ENCODE results near the gene CLEC3B. TPM values are rescaled to one million over a fixed set of nuclear protein-coding genes. Genes with fewer than 3 reads are reported as not detected.
"Not testable (repeated sequence)": the region's sequence is repeated elsewhere in the genome, so short reads cannot be mapped to it uniquely, and the experiment has no call there.

CLEC3B gene
- polyA plus RNA-seq, 10 donors = 77.5 to 210 (median 102) TPM

DNA sequence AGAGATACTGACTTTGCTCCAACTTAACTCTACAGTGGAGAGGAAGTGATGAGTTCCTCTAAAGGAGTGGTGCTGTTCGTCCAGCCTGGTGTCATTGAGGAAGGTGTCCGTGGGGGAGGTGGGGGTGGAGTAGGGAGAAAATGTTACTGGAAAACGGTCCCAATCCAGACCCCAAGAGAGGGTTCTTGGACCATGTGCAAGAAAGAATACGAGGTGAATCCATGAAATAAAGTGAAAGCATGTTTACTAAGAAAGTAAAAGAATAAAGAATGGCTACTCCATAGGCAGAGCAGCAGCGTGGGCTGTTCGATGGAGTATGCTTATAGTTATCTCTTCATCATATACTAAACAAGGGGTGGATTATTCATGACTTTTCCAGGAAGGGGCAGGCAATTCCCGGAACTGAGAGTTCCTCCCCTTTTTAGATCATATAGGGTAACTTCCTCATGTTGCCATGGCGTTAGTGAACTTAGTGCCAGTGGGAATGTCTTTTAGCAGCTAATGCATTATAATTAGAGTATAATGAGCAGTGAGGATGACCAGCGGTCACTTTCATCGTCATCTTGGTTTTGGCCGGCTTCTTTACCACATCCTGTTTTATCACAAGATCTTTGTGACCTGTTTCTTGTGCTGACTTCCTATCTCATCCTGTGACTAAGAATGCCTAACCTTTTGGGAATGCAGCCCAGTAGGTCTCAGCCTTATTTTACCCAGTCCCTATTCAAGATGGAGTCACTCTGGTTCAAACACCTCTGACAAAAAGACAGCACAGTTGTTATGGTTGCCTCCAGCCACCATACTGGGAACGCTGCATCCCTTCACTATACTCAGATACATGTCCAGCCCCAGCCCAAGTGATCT lies 38.6 kb downstream of the CLEC3B start:
- peak; percentile 22 to 47 (median 34) for DNase-seq

DNA sequence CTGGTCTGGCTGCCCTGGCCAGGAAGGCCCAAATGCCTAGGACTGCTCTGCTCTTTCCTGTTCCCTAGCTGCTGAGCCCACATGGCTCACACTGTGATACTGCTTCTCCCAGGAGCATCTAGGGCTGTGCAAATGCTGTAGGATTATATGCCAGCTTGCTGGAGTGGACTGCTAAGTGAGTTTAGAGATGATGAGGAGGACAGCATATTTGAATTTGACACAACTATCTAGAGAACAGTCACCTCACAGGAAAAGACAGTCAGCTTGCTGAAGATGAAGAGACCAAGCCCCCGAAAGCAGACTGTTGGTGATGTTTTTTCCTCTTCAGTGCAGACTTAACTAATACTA lies 39.2 kb downstream of the CLEC3B start:
- DNase-seq = no peak

DNA sequence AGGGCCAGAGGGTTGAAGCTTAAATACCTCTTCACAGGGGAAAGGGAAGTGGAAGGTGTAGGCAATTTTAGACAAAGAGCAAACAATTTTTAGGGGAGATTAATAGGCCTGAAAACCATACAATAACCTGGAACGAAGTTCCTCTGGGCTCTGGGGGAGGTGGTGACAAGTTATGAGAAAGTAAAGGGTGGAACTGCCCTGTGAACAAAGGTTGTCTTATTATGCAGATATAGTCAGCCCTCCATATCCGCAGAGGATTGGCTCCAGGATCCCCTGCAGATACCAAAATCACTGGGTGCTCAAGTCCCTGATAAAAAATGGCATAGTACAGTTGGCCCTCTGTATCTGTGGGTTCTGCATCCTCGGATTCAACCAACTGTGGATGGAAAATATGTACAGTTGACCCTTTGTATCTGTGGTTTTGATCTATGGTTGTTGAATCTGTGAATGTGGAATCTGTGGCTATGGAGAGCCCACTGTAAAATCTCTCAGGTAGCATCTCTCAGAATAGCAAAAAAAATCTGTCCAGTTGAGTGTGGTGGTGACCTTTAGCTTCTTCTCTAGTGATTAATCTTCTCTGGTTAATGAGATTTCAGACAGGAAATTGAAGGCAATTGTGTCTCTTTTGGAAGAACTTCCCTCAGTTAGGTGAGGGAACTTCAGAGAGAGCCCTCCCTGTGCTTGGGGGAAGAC lies 40.2 kb downstream of the CLEC3B start:
- no peak for DNase-seq

DNA sequence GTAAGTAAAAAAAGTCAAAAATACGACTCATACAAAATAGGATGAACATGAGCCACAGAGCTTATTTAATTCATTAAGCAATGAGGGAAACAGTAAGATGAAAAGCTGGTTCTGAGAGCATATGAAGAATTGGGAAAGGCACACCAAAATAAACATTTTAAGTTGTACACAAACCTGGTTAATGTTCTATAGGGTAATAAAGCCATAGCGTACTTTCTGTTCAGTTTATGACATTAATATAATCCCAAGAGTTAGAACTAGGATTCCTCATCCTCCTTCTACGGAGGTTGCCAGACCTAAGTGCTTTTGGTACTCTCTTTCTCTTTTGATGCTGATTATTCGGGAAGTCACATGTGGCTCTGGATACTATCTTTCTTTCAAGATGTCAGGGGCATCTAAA lies 41.4 kb downstream of the CLEC3B start:
- no peak for DNase-seq

DNA sequence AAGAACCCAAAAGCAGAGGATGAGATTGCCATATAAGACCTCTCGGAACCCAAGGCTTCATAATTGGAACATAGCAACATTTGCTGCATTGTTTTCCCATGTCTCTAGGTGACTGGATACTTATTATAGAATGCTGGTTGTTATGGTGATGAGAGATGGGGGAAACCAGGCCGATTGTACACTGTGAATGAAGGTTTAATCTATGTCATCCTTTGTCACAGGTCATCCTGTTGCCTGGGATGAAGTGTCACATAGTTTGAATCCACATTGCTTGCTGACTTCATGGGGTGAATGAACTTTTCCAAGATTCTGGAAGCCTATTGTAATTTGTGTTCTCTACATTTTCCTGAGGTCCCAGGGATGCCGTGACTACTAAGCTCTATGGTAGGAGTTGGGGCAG lies 41.8 kb downstream of the CLEC3B start:
- DNase-seq = no peak

DNA sequence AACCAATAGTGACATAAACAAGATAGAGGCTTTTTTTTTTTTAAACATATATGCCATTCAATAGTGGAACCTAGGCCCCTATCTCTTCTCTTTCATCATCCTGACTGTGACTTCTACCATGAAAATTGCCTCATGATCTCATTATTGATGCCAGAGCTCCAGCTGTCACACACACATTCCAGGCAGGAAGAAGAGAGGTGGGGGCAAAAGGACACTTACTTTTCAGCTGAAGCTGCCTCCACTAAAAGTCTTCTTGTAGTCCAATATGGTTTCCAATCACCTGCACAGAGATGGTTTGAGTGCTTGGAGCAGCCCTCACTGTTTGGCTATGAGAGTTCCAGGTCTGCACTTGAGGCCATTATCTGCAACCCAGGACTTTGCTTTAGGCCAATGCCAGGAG lies 45.0 kb downstream of the CLEC3B start:
- DNase-seq = no peak

DNA sequence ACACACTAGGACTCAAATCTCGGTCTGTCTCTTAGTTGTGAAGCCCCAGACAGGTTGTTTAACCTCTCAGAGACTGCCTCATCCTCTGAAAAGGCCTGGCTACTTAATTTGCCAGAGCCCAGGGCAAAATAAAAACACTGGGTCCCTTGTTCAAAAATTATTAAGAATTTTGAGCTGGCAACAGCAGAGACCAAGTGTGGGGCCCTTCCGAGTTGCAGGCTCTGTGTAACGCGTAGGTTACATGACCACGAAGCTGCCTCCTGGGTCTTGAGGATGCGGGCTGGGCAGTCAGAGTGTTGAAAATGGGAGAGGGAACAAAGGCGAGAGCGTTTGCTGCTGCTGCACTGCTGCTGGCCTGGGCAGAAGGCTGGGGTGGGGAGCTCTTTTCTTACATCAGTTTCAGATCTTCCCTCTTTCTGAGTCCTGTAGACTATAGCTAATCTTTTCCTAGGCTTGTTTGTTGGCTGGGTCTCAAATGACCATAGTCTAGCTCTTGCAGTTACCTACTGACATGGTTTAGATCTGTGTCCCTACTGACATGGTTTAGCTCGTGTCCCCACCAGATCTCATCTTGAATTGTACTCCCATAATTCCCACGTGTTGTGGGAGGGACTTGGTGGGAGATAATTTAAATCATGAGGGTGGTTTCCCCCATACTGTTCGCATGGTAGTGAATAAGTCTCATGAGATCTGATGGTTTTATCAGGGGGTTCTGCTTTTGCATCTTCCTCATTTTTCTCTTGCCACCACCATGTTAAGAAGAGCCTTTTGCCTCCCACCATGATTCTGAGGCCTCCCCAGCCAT lies 49.9 kb downstream of the CLEC3B start:
- no peak for DNase-seq

DNA sequence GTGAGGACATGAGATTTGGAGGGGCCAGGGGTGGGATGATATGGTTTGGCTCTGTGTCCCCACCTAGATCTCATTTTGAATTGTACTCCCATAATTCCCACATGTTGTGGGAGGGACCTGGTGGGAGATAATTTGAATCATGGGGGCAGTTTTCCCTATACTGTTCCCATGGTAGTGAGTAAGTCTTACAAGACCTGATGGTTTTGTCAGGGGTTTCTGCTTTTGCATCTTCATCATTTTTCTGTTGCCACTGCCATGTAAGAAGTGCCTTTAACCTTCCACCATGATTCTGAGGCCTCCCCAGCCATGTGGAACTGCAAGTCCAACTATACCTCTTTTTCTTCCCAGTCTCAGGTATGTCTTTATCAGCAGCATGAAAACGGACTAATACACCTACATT lies 52.2 kb downstream of the CLEC3B start:
- DNase-seq = not testable (repeated sequence)

DNA sequence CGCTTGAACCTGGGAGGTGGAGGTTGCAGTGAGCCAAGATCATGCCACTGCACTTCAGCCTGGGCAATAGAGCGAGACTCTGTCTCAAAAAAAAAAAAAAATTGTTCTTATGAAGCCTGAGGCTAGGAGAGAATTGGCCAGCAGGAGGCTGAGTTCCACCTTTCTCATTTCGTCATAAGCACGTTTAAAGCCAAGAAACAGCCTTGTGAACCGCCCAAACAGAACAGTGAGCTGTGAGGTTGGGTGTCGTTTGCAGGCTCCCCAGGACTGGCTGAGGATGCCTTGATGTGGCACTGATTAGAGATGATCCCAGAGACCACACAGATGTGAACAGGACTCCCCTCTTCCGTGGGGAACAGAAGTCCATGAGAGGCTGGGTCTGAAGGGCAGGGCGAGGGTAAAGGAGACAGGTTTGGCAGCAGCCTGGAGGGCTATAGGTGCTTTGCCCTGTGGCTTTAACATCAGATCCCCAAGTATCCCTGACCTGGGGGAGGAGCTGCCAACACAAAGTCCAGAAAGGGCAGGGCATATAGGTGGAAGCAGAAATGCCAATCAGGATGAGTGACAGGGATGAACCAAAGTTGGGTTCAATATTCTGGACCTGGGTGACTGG lies 52.9 kb downstream of the CLEC3B start:
- no peak for DNase-seq

DNA sequence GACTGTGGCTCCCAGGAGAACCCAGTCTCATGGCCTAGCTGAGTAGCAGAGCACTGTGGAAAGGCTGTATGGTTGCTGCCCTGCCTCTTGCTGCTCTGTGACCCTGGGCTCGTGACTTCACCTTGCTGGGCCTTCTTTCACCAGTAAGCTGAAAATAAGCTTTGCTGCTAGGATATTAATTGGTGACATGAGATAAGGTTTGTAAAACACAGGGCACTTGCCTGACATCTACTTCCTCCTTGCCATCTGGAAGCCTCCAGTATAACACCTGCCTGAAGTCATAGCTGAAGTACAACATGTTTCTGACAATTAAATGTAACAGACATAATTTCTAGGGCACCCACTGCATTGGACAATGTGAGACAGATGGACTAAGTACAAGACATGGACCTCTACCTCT lies 53.6 kb downstream of the CLEC3B start:
- DNase-seq = no peak

DNA sequence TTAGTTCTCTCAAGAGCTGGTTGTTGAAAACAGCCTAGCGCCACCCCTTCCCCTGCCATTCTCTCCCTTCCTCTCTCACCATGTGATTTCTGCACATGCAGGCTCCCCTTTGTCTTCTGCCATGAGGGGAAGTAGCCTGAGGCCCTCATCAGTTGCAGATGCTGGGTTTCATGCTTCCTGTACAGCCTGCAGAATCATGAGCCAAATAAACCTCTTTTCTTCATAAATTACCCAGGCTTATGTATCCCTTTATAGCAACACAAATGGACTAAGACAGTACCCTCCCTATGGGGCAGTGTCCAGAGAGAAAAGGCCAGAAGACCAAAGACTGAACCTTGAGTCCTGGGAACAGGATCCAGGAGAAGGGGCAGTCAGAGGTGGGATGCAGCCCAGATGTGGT lies 54.7 kb downstream of the CLEC3B start:
- DNase-seq = no peak

DNA sequence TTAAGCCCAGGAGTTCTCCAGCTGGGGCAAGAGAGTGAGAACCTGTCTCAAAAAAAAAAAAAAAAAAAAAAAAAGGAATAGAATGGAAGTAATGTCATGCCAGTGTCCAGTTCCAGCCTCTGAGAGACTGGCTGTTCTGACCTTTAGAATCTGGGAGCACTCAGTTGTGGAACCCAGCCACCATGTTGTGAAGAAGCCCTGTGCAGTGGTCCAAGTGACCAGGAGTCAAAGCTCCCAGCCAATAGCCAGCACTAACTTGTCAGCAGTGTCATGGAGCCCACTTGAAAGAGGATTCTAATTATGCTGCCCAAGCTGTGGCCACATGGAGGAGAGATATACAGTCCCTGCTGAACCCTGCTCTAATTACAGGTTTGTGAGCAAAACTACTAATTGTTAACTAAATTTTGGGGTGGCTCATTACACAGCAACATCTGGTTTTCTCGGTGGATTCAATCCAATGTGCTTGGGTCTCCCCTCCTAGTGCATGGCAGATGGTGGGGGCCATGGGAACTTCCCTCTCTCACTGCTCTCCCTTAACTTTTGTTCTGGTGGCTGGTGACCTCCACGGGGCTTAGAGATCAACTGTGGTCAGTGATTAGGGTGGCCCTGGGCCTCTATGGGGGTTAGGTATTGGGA lies 55.5 kb downstream of the CLEC3B start:
- peak in 1 of 3 donors; percentile 14 for DNase-seq

DNA sequence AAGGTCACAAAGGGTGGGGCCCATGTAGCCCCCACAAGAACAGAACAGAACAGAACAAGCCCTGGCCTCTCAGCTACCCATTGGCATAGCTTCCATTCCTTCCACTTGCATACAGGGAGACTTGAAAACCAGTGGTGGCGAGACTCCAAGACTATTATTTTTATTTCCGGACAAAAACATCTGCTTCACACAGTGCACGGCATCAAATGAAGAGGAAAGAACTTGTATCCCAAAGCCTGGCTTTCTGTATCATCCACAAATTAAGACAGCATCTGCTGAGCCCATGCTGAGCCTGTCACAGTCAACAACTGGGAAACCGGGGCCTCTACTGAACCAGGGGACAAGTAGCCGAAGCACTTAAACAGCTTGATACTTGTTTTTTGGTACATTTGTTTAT lies 56.0 kb downstream of the CLEC3B start:
- DNase-seq = peak in 2 of 3 donors; percentile 25 to 66

DNA sequence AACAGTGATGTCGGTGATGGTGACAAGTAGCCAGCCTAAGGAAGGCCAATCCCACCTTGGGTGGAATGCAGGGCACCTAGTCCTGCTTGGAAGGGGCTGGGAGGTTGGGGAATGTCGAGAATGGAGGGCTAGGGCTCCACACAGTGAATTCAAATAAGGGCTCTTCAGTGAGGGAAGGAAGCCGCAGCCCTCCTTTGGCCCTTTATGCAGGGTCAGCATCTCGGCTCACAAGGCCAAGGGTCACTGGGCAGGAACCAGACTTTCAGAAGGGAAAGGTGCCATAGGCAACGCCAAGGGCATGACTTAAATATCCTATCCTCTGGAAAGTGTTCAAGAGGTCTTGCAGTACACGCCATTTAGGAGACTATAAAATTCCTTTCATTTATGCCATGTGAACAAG lies 56.9 kb downstream of the CLEC3B start:
- no peak for DNase-seq

DNA sequence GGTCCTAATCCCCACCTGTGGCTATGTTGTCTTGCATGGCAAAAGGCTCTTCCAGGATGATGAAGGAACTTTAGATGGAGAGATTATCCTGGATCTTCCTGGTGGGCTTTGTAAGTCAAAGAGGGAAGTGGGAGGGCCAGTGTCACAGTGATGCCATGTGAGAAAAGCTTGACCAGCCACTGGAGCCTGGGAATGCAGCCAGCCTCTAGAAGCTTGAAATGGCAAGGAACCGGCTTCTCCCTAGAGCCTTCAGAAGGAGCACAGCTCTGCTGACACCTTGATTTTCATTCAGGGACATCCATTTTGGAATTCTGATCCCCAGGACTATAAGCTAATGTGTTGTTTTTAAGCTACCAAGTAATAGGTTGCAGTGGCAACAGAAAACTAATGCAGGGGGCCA lies 58.3 kb downstream of the CLEC3B start:
- no peak for DNase-seq

DNA sequence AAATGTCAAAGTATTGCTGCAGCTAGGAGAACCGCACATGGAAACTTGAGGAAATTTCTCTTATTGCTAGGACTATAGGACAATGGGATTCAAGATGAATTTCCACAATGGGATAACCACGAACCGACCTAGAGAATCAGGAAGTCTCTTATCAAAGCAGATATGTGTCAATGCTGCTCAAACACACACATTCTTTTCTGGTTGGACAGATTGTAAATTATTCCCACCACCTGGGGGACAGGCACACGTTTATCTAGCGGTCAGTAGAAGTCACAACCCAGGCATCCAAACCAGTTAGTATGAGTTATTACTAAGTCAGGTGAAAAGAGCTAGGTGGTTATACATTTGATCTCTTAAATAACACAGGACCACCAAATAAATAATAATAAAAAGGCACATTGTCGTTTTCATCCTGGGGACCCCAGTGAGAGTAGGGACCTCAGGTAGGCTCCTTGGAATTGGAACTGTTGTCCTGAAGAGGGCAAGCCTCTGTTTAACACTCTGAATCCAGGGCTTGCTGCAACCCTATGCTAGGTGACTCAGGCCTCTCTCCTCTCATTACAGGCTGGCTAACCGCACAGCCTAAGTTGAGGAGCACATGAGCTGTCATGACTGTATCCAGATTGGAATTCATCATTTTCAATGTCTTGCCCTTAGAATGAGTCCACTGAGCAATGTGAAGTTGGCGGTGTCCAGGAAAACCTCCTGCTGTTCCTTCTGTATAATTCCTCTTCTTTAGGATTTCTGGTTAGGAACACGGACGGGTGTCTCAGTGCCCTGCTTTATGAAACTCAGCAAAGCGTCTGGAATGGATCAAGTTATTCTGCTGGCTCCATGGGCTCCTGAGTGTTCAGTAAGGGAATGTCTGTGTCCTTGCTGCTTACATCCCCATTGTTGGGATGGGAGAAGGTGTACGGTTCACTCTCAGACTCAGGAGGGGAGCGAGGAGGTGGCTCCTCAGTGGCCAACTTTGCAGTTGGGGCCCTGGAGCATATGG lies 59.0 kb downstream of the CLEC3B start:
- peak in 1 of 3 donors; percentile 84 for DNase-seq

Data from muscle of back (tissue), 11 donors.